Hepatocyte (in vitro differentiated cells): Measurements from ENCODE around the gene MLST8.

ENCODE experiments used
- CTCF ChIP-seq: fragments of 200-600 bp; sonication (generic); IDR thresholded peaks from 2 replicates; pipeline ENCODE4 v1.5.1; 2016; ENCODE audit warnings: antibody characterized with exemption, mild to moderate bottlenecking; ENCODE audit not compliant: poor library complexity
- EZH2 ChIP-seq: fragments of 200-600 bp; sonication (generic); IDR thresholded peaks from 2 replicates; pipeline ENCODE4 v1.6.1; 2016; ENCODE audit warnings: antibody characterized with exemption, mild to moderate bottlenecking, borderline replicate concordance

- TF ChIP-seq EZH2 = no peak
- peak; percentile 31 for TF ChIP-seq CTCF
These were observed 18.8 kb downstream of the MLST8 start for GRCh38 chr16:2223942-2224486.
